ENCODE measurements around the gene NR1H4.

DNA sequence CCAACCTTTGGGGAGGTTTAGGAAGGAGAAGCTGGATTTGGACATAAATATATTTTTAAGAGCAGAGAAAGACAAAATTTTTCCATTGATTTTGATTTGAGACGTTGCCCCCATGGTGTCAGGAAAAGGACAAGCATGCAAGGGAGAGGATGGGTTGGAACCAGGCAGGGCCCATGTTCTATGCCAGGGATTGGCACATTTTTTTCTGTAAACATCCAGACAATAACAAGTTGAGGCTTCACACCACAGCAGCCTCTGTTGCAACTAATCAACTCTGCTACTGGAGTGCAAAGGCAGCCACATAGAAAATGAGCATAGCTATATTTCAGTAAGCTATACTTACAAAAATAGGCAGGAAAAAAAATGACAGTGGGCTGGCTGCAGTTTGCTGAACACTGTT lies 44.7 kb downstream of the NR1H4 start:
- TF ChIP-seq CTCF (IDR thresholded peaks at IDR 0.05; ENCODE audit: low read depth, low read length, missing input control) (no peak), MAX (IDR thresholded peaks at IDR 0.05) (peak; percentile 28), GABPA (IDR thresholded peaks at IDR 0.05 in 1 of 2, conservative IDR thresholded peaks at IDR 0.05 in 1 of 2) (no peak)
